A549 (cell line): Measurements from ENCODE around the gene PFN2. TPM values are rescaled to one million over a fixed set of nuclear protein-coding genes. Genes with fewer than 3 reads are reported as not detected.

ENCODE experiments used
- ATAC-seq, 2 experiments: fragments of 200-7000 bp in 1 of 2; fragments of >200 bp in 1 of 2; cut with Nextera tagmentation in 1 of 2; cut with Tn5 transposase in 1 of 2; 3 replicates each; pipeline versions ENCODE4 v1.8.0 to v1.9.1; 2018 to 2020; ENCODE audit warnings: mild to moderate bottlenecking in 1 of 2, moderate library complexity in 1 of 2
- CTCF ChIA-PET: fragments of 300-600 bp; sonication (Branson Sonifier 250); formaldehyde crosslinking; extraction: SDS; loops from one replicate; lab custom pipeline; 2021; ENCODE audit warnings: antibody characterized with exemption, inconsistent platforms; lab: Yijun Ruan, JAX
- POLR2A ChIA-PET: fragments of 350-600 bp; formaldehyde crosslinking; extraction: SDS; loops from one replicate; lab custom pipeline; 2021; ENCODE audit warnings: antibody characterized with exemption, inconsistent platforms; lab: Yijun Ruan, JAX
- DNase-seq, 2 experiments: peaks; one replicate each; pipeline versions ENCODE4 v3.0.0 to v3.0.0-alpha.2; 2011 to 2016; ENCODE audit warnings: low read depth in 1 of 2, low spot score in 1 of 2
- FAIRE-seq: peaks from 2 replicates; lab custom pipeline; 2011; peaks lifted over from hg19 to GRCh38; lab: Jason Lieb, UNC
- H3K27ac ChIP-seq, 2 experiments: fragments of >200 bp; sonication (Bioruptor Twin); formaldehyde crosslinking; 3 replicates each; pipeline ENCODE4 v1.5.1; 2016 to 2017
- H3K4me1 ChIP-seq: fragments of >200 bp; sonication (Bioruptor Twin); formaldehyde crosslinking; 3 replicates; pipeline ENCODE4 v1.6.1; 2016
- H3K4me2 ChIP-seq: fragments of >200 bp; sonication (Bioruptor Twin); formaldehyde crosslinking; 3 replicates; pipeline ENCODE4 v1.6.1; 2016
- H3K4me3 ChIP-seq: fragments of >200 bp; sonication (Bioruptor Twin); formaldehyde crosslinking; 3 replicates; pipeline ENCODE4 v1.5.1; 2016
- H3K9me3 ChIP-seq: fragments of >200 bp; sonication (Bioruptor Twin); formaldehyde crosslinking; 3 replicates; pipeline ENCODE4 v1.6.1; 2016
- E2F6 ChIP-seq: IDR thresholded peaks from 2 replicates; pipeline ENCODE4 v1.6.1; 2012; ENCODE audit warnings: low read depth, borderline replicate concordance
- FOSB ChIP-seq: fragments of 250-450 bp; sonication (Bioruptor Pico); IDR thresholded peaks from 2 replicates; pipeline ENCODE4 v1.5.0; 2020; ENCODE audit warnings: mild to moderate bottlenecking, moderate library complexity
- HES2 ChIP-seq: fragments of >200 bp; sonication (Bioruptor Twin); formaldehyde crosslinking; IDR thresholded peaks from 2 replicates; pipeline ENCODE4 v1.6.1; 2016
- HEYL ChIP-seq: fragments of 250-450 bp; sonication (Bioruptor Pico); IDR thresholded peaks from 2 replicates; pipeline ENCODE4 v1.8.0; 2021; ENCODE audit warnings: mild to moderate bottlenecking, moderate library complexity
- HOXA7 ChIP-seq: fragments of 250-450 bp; sonication (Bioruptor Pico); IDR thresholded peaks from 2 replicates; pipeline ENCODE4 v1.5.0; 2020; ENCODE audit warnings: mild to moderate bottlenecking, moderate library complexity
- HOXB5 ChIP-seq: fragments of 250-450 bp; sonication (Bioruptor Pico); IDR thresholded peaks from 2 replicates; pipeline ENCODE4 v1.5.0; 2020; ENCODE audit warnings: mild to moderate bottlenecking, moderate library complexity
- JUNB ChIP-seq: fragments of >200 bp; sonication (Bioruptor Twin); formaldehyde crosslinking; IDR thresholded peaks from 2 replicates; pipeline ENCODE4 v1.6.1; 2016
- KDM1A ChIP-seq: fragments of 200-600 bp; sonication (generic); IDR thresholded peaks from 2 replicates; pipeline ENCODE4 v1.6.1; 2016; ENCODE audit warnings: low read depth, mild to moderate bottlenecking
- MAFK ChIP-seq: fragments of 450-650 bp; IDR thresholded peaks from 2 replicates; pipeline ENCODE4 v1.6.1; 2014; ENCODE audit not compliant: partially characterized antibody
- MAZ ChIP-seq: fragments of 150-350 bp; IDR thresholded peaks from 2 replicates; pipeline ENCODE4 v1.6.1; 2014; ENCODE audit warnings: antibody characterized with exemption, low read depth, low read length, borderline replicate concordance
- NPAS2 ChIP-seq: fragments of 250-450 bp; sonication (Bioruptor Pico); IDR thresholded peaks from 2 replicates; pipeline ENCODE4 v1.8.0; 2022; ENCODE audit warnings: mild to moderate bottlenecking, moderate library complexity, borderline replicate concordance
- NR3C1 ChIP-seq: fragments of >200 bp; sonication (Bioruptor Twin); formaldehyde crosslinking; IDR thresholded peaks from 3 replicates; pipeline ENCODE4 v1.6.1; 2017
- PBX3 ChIP-seq: IDR thresholded peaks from 2 replicates; pipeline ENCODE4 v1.6.1; 2012
- PHF8 ChIP-seq: fragments of 200-600 bp; sonication (generic); IDR thresholded peaks from 2 replicates; pipeline ENCODE4 v1.6.1; 2016; ENCODE audit warnings: low read depth, mild to moderate bottlenecking, antibody characterized with exemption, moderate library complexity, borderline replicate concordance
- RAD21 ChIP-seq, 2 experiments: fragments of >200 bp in 1 of 2; sonication (Bioruptor Twin) in 1 of 2; formaldehyde crosslinking in 1 of 2; IDR thresholded peaks in 1 of 2; conservative IDR thresholded peaks in 1 of 2; 2 replicates in 1 of 2; 3 replicates in 1 of 2; pipeline ENCODE4 v1.6.1; 2012 to 2018; ENCODE audit warnings: inconsistent platforms in 1 of 2
- RCOR1 ChIP-seq: fragments of 150-350 bp; IDR thresholded peaks from 2 replicates; pipeline ENCODE4 v1.6.1; 2014; ENCODE audit warnings: antibody characterized with exemption, low read length, low read depth
- REST ChIP-seq: fragments of 200-600 bp; sonication (generic); IDR thresholded peaks from 2 replicates; pipeline ENCODE4 v1.6.1; 2016; ENCODE audit warnings: antibody characterized with exemption, mild to moderate bottlenecking, moderate library complexity
- SMC3 ChIP-seq: fragments of >200 bp; sonication (Bioruptor Twin); formaldehyde crosslinking; IDR thresholded peaks from 3 replicates; pipeline ENCODE4 v1.6.1; 2018; ENCODE audit warnings: inconsistent platforms
- SREBF2 ChIP-seq: fragments of 450-650 bp; IDR thresholded peaks from 2 replicates; pipeline ENCODE4 v1.6.1; 2014; ENCODE audit warnings: mild to moderate bottlenecking, moderate library complexity
- TP53 ChIP-seq: fragments of 250-450 bp; sonication (Bioruptor Pico); IDR thresholded peaks from 2 replicates; pipeline ENCODE4 v1.5.0; 2021; ENCODE audit warnings: mild to moderate bottlenecking, moderate library complexity
- USF2 ChIP-seq: fragments of 450-650 bp; IDR thresholded peaks from 2 replicates; pipeline ENCODE4 v1.6.1; 2014; ENCODE audit warnings: antibody characterized with exemption
- ZFP36 ChIP-seq: fragments of 450-650 bp; IDR thresholded peaks from 2 replicates; pipeline ENCODE4 v1.6.1; 2014; ENCODE audit warnings: borderline replicate concordance; ENCODE audit not compliant: partially characterized antibody
- WGBS: methylation state at CpG from one replicate; pipeline ENCODE4 v1.1.6; 2017; ENCODE audit errors: missing lambda C conversion rate; 5-methylcytosine and 5-hydroxymethylcytosine counted together
- polyA plus RNA-seq, 4 experiments: library from polyadenylated mRNA; depleted of rRNA in 3 of 4; stranded (reverse); fragments of >200 nt; fragmentation: RNase III in 1 of 4; extraction: RNeasy Plus Mini Kit Qiagen cat#74134 plus additional on column Dnase treatment in 1 of 4; gene quantifications; 2 replicates in 3 of 4; 3 replicates in 1 of 4; pipeline ENCODE4 v1.2.3, GENCODE V29; 2011 to 2017

PFN2 gene
- polyA plus RNA-seq, 2 of the 4 experiments (the other 2 are of a cell fraction): 201 to 539 TPM

GRCh38 chr3:150014782-150015181 is 44.1 kb upstream of the PFN2 start:
- DNase-seq (no peak), ATAC-seq (no peak), FAIRE-seq (no peak)
- H3K4me1 ChIP-seq: no peaks in the 10 kb centered on the region
- ChIA-PET POLR2A (no interaction called here), CTCF (no interaction called here)
- H3K9me3 ChIP-seq: no peaks in the 10 kb centered on the region
- no peak overlapping the region for H3K27ac ChIP-seq
- no peak overlapping the region for H3K4me2 ChIP-seq
- H3K4me3 ChIP-seq: no peak overlapping the region
- TF ChIP-seq HOXB5 (CRISPR knock-in tag) (no peak), HES2 (no peak), HEYL (CRISPR knock-in tag) (no peak), SMC3 (no peak), SREBF2 (no peak), MAZ (no peak), MAFK (no peak), PBX3 (no peak), JUNB (no peak), PHF8 (no peak), REST (no peak), FOSB (CRISPR knock-in tag) (no peak)

GRCh38 chr3:150013801-150014200 is 43.1 kb upstream of the PFN2 start:
- CTCF ChIA-PET: interaction anchor here (0.8 kb wide), 1 partner anchor 14 kb away, joined by 3 read pairs; no protein-coding TSS in a partner anchor
- no peaks in the 10 kb centered on the region for H3K9me3 ChIP-seq
- WGBS: 74% methylated on average over 2 of the region's 2 CpGs
- TF ChIP-seq MAFK: no peak
- no peak for TF ChIP-seq RCOR1
- TF ChIP-seq USF2: no peak
- TF ChIP-seq HOXB5 (CRISPR knock-in tag): no peak
- TF ChIP-seq TP53 (CRISPR knock-in tag): no peak
- TF ChIP-seq NR3C1: no peak
- TF ChIP-seq NPAS2 (CRISPR knock-in tag): no peak
- TF ChIP-seq KDM1A: no peak
- TF ChIP-seq E2F6: no peak
- no peak for TF ChIP-seq MAZ
- TF ChIP-seq RAD21 (conservative IDR thresholded peaks at IDR 0.05 in 1 of 2, IDR thresholded peaks at IDR 0.05 in 1 of 2): no peak
- no peak for TF ChIP-seq ZFP36
- no peak for TF ChIP-seq REST
- no peak for TF ChIP-seq HOXA7
- TF ChIP-seq, all 56 proteins: peak for 0
- H3K4me1 ChIP-seq: no peaks in the 10 kb centered on the region
- no peak overlapping the region for H3K4me3 ChIP-seq
- no peak for DNase-seq
- no peak overlapping the region for H3K27ac ChIP-seq
- POLR2A ChIA-PET: no interaction called here
- H3K4me2 ChIP-seq: no peak overlapping the region
- FAIRE-seq: no peak
- ATAC-seq: no peak
